C1 segment of cervical spinal cord (tissue), 14 donors: Measurements from ENCODE around the gene UNC119.
"Not testable (repeated sequence)": the region's sequence is repeated elsewhere in the genome, so short reads cannot be mapped to it uniquely, and the experiment has no call there.

Experiments used
- DNase-seq, 14 donors: peaks; one replicate each; lab custom pipeline; 2025; lab: John Stamatoyannopoulos, UW

The UNC119 gene

DNA sequence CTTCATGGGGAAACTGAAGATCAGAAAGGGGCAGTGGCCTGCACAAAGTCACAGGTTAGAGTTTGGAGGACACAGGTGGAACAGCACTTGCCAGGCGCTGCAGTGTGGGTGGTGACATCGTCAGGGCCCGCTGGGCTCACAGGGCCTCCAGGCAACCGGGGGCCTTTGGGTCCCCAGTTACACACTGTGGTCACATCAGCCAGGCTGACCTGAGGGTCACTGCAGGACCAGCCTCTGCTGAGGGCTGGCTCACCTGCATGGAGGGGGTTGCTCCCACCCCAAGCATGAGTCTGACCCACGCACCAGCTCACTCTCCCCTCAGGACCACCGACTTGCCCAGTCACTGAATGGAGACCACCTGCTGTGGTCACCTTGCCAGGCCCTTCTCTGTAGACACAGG is 29.2 kb downstream of the UNC119 start:
- no peak for DNase-seq

DNA sequence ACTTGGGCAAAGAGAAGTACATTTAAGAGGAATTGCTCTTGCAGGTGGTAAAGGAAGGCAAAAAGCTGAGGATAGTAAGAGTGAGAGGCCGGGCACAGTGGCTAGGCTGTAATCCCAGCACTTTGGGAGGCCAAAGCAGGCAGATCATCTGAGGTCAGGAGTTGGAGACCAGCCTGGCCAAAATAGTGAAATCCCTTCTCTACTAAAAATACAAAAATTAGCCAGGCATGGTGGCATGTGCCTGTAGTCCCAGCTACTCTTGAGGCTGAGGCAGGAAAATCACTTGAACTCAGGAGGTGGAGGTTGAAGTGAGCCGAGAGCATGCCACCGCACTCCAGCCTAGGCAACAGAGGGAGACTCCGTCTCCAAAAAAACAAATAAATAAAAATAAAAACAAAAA is 30.1 kb downstream of the UNC119 start:
- not testable (repeated sequence) for DNase-seq

DNA sequence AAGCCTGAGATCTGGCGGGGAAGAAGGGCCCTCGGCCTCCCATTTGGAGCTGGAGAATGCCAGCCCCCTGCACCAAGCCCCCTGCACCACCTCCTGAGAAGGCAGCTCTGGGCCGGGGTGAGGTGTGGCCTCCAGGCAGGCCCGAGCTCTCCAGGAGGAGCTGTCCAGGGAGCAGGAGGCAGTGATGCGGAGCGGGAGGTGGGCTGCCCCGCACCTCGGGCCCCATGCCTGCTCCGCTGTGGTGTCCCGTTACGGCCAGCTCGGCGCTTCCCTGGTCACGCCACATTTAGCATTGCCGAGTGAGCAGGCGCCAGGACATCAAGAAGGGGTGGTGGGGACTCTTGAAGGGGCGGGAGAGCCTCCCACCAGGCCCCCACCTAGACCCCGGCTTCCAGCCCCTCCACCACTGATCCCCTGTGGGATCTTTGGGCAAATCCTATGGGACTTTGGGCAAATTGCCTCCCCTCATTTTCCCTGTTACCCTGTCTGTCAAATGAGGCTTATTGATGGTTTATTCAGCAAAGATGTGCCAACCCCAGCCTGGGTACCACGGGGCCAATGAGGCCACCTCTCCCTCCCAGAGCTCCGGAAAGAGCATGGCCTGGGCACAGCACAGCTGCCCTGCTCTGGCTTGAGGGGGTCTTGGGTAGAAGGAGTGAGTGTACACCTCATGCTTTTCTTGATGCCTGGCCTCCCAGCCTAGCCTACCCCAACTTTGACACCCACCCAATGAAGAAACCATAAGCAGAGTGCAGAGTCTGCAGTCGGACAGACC is 30.9 kb downstream of the UNC119 start:
- no peak for DNase-seq

DNA sequence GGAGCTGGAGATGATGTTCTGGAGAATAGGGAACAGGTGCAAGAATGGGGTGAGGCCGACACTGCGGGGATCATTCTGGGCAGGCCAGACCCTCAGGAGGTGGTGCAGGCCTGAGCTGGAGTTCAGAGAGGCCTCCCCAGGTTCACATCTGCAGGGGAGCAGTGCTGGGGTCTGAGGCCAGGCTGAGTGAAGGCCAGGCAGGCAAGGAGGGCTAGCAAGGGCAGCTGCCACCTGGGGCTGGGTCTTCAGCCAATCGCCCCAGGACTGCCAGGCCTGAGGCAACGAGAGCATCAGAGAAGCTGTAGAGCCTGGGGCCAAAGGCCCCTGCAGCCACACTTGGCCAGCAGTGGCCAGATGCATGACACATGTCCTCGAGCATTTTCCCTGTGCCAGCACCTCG is 31.7 kb downstream of the UNC119 start:
- DNase-seq: no peak

DNA sequence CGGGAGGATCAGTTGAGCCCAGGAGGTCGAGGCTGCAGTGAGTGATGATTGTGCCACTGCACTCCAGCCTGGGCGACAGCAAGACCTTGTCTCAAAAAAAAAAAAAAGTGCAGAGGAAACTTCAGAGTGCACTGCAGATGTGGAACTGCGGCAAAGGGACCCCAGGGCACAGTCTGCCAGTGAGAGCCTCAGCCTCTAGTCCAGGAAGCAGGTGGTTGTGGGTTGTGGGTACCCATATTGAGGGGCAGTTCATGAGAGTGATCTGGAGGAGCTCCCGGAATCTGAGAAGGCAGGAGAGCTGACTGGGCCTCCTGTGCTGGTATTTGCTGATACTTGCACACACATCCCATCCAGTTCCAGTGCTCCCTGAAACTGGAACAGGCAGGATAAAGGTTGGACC is 33.2 kb downstream of the UNC119 start:
- no peak for DNase-seq

DNA sequence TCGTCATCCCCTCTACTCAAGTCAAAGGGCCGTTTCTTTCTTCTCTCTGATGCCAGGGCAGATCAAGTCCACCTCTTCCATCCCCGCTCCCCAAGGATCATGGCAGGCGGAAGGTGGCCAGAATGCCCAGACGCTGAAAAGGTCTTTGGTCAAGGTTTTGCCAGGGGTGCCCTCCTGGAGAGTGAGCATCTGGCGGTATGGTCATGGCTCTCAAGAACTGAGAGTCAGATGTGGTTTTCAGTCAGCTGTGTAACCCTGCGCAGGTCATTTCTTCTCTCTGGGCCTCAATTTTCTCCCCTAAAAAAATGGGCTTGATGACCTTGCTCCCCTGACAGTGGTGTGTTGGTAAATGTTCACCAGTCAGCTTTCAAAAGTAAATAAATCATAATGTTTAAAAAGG is 33.8 kb downstream of the UNC119 start:
- DNase-seq: no peak

DNA sequence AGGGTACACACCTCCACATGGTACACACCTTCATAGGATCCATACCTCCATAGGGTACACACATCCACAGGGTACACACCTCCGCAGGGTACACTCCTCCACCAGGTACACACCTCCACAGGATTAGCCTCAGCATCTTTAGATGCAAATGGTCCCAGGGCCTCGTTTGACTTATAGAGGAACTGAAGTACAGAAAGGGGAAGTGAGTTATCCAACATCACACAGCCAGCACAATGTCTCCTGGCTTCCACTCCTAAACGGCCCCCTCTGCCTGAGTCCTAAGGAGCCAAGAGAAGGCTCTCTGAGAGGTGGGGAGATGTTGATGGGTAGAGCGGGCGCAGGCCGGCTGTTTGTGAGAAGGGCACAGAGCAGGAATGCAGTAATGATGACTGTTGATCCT is 34.3 kb downstream of the UNC119 start:
- no peak for DNase-seq

DNA sequence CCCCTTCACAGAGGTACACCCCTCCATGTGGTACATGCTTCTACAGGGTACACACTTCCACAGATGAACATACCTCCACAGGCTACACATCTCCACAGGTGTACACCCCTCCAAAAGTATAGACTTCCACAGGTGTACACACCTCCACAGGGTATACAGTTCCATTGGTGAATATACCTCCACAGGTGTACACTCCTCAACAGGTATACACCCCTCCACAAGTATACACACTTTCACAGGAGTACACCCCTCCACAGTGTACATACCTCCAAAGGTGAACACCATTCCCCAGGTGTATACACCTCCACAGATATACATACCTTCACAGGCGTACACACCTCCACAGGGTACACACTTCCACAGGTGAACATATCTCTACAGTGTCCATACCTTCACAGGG is 36.9 kb downstream of the UNC119 start:
- no peak for DNase-seq

DNA sequence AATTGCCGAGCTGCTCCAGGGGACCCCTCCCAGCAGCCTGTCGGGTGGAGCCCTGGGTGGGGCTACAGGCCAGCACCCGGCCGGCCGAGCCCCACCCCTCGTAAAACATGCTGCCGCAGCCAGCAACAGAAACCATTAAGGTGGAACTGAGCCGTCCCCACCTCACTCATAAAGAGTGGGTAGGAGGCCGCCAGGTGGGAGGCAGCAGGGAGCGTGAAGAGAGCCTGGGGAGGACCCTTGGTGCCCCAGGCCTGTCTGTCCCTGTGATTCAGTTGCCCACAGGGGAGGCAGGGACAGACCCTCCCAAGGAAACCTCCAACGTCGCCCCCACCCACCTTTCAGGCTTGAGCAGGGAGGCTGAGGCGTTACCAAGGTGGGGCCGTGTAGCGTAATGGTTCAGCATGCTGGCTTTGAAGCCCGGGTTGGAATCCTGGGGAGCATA is 37.8 kb downstream of the UNC119 start:
- DNase-seq: no peak

DNA sequence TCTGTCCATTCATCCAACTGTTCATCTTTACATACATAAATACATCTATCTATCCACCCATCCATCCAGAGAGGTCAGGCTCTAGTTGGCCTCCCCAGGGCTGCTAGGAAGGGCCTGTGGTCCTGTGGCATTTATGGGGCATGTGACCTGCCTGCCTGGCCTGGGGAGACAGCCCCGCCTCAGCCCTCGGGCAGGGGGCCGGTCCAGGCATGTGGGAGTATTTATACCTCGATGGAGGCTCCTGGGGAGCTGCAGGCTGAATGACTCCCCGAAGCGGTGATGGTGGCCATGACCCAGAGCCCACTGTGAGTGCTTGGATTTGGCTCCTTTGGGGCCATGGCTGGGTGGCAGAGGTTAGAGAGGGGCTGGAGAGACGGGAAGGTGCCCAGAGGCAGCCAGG is 38.9 kb downstream of the UNC119 start:
- DNase-seq: no peak

DNA sequence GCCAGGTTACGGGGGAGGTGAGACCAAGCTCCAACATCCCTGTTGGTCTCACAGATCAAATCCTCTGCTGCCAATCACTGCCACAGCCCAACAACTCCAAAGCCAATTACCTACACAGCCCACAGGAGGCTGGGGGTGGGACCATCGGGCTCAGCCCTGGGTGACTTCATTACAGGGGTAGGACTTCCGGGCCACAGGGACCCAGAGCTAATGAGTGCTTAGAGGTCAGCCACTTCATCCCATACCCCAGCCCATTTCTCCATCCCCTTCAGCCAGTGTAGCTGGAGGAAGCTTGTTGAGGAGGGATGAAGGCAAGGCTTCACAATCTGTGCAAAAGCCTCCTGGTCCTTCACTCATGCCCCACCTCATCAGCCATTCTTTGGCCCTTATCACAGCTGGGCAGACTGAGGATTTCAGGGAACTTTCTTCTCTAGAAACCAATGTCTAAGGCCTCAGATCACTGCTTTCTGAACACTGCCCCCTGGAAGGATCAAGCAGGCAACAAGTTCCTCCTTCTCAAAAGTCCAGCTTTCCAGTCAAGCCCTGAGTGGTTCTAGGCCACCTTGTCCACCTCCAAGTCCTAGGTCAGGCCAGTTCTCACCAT is 40.5 kb downstream of the UNC119 start:
- no peak for DNase-seq

DNA sequence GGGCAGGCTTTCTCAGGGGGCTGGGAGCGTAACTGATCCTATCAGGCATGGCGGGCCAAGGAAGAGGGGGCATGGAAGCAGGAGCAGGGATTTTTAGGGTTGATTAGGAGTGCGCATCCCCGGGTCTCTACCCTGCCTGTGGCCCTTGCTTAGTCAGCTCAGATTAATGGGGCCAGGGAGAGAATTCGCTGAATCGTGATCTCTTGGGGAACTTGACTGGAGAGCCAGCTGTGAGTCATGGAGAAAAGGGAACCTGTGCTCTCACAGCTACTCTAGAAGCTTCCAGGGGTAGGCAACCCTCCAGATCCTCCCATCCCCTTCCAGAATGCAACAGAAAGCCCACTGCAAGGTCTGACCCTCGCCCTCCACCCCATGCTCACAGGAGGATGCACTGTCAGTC is 42.6 kb downstream of the UNC119 start:
- no peak for DNase-seq

DNA sequence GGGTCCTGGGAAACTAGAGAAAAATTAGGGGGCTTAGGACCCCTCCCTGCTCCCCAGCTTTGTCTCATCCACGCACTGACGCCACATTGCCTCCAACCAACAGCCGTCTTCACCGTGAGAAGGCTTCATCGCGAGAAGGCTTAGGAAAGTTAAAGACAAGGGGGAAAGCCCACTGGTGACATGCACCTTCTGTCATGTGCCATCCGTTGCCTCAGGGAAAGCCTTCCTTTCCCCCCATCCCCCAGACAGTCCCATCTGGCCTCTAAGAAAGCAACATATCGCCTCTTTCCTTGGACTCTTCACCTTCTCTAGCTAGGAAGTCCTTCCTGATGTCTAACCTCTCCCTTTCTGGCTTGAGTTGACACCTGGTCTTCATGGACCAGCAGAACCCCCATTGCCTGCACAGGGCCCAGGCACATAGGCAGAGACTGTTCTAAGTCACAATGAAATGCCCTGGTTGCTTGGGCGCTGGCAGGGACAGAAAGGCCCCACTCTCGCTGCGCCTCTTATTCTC is 44.2 kb downstream of the UNC119 start:
- no peak for DNase-seq

DNA sequence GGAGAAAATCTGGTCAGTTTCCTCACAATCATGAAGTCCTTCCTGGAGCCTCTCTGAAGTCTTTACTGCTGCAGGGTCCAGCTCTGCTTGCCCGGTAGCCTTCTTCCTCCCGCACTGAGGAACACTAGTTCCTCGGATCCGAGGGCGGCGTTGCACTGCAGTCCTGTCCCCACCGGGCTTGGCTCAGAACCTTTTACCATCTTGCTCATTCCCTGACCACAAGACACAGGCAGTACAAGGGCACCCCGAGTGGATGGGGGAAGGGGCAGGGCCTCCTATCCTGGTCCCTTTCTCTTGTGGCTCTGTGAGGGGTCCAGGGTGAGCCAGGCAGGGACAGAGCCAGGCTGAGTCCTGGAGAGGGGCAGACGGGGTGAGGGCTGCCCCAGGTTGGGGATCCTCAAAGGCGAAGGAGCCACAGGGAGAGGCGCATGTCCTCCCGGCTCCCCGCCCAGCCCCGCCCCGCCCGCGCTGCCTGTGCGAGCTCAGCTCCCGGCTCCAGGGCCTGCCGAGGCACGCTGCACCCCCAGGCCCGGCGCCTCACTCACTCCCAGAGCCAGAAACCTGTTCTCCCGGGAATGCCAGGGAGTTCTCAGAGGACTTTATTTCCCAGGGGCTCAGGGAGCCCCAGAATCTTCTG is 44.7 kb downstream of the UNC119 start:
- DNase-seq: no peak

DNA sequence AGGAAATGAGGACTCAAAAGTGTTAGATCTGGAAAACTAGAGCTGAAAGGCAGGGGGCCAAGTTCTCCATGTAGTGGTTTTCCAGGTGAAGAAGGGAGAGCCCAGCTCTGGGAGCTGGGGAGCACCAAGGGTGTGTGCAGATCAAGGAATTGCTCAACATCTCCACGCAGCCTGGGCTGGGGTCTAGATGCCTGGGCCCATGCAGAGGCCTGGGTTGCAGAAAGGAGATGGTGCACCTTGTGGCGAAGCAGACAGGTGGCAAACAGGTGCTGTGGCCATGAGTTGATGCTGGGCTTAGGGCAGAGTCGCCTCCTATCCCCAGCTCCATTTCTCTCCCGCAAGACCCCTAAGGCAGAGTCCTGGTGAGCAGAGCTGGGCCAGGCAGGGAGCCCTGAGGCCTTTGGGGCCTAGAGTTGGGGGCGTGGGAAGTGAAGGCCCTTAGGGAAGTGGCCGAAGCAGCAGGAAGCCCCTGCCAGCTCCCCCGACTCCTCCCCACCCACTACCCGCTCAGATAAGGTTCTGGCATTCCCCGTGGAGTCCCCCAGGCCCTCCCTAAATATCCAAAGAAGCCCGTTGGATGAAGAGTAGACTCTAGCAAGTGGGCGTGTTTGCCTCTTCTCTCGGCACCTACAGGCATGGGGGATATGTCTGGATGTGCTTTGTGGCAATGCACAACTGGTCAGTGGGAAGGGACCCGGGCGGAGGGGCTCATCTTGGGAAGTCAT is 45.5 kb downstream of the UNC119 start:
- no peak for DNase-seq

DNA sequence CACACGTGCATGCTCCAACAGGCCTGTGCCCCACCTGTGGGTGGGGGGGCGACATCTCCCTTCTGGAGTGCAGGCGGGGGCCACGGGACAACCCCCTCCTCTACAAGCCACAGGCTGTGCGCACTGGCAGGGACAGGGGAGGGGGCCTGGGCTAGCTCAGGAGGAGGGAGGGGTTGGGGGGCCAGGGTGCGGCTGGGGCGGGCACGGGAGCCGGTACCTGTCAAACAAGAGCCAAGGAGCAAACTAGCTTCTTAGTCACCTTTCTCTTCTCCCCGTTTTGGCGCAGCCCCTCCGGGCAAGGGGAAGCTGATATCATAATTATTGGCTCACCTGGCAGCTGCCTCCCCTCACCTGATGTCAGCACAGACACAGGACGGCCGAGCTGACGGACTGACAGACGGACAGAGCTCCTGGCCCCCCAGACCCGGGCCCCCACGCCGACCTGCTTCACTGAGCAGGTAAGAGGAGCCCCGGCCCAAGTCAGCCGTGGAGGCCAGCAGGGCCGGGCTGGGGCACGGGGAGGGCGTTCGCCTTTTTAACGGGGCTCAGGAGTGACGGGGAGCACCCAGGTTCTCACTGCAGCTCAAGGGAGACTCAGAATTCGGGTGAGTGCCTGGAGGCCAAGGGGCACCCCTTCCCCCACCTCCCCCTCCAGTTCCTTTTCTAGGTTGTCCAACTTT is 46.3 kb downstream of the UNC119 start, which contains the start of gene FOXN1:
Gene FOXN1, plus strand, starts transcription at position 363 of the 680 bp plus-strand sequence. CDS start 17,622 bp downstream, outside the sequence.
- DNase-seq: no peak

DNA sequence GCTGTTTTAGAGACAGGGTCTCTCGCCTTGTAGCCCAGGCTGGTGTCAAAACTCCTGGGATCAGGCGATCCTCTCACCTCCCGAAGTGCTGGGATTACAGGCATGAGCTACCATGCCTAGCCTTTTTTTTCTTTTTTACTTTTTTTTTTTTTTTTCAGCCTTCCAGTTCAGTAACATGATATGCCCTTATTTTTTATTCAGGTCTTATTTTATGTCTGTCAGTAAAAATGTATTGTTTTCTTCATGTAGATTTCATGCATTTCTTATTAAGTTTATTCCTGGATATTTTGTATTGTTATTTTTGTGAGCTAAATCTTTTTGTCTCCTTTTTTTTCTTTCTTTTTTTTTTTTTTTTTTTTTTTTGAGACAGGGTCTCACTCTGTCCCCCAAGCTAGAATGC is 49.0 kb downstream of the UNC119 start:
- DNase-seq: no peak

DNA sequence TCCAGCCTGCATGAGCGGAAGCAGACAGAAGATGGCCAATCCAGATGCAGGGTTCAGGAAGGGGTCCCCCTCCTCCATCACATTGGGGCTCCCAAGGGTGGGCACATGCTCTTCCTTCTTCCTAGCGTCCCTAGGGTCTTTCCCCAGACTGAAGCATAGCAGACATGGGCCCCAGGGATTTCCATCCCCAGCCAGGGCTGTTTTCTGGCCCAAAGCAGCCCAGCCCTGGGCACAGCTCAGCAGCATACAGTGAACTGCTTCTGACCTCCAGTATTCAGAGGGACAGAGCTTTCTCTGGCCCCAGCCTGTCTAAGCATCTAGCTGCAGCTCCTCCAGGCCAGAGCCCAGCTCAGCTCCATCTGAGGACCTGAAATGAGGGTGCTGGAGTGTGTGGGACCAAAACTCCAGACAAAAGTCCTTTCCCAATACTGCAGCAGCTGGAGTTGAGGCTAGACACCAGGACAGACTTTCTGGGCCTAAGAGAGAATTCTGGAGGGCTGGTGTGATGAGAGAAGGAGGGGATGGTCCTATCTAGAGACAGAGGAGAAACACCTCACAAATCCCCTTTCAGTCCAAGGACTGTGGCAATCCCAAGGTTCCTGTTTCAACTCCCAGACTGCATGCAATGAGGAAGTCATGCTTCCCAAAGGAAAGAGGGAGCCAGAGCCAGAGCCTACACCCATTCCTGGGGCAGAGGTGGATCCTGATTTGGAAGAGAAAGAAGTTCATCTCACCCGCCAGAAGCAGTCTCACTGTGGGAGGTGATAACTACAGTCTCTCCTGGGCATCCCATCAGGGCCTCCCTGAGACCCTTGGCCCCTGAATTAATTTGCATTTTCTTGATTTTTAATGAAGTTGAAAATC is 50.8 kb downstream of the UNC119 start:
- DNase-seq: no peak

DNA sequence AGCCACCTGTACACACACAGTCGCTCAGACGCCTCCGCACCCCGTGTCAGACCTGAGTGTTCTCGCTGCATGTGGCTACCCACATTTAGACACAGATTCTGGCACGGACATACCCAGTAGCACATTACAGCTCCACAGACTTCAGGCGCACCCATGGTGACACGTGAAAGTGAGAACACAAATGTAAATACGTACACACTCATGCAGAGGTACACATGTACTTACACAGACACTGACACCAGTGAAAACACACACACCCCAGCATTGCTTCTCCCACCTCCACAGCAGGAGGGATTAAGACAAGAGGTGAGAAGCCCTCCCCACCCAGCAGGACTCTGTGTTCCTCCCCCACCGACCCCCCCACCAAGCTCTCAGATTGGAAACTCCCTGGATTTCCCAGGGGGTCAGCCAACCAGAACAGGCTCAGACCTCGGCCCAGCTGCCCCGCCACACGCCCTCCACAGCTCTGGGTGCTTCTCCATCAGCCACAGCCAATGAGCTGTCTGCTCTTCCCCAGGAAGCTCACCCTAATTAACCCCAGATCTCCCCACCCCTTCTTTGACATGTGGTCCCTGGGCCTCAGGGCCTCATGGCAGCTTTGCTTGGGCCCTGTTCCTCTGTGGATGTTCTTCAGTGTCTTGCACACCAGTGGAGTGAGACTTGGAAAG is 51.6 kb downstream of the UNC119 start:
- DNase-seq: no peak
